NCI-H82 treated with DMSO at 0.1 percent for 48 hours (cell line): ENCODE data around the gene DNAI4.
A peak's percentile ranks its signal among the peaks of the same experiment; 100 is the strongest.
"Not testable (repeated sequence)": the region's sequence is repeated elsewhere in the genome, so short reads cannot be mapped to it uniquely, and the experiment has no call there.

Experiments used
- DNase-seq: peaks from one replicate; lab custom pipeline; 2025; ENCODE audit not compliant: unreplicated experiment; lab: John Stamatoyannopoulos, UW

The DNAI4 gene

DNA sequence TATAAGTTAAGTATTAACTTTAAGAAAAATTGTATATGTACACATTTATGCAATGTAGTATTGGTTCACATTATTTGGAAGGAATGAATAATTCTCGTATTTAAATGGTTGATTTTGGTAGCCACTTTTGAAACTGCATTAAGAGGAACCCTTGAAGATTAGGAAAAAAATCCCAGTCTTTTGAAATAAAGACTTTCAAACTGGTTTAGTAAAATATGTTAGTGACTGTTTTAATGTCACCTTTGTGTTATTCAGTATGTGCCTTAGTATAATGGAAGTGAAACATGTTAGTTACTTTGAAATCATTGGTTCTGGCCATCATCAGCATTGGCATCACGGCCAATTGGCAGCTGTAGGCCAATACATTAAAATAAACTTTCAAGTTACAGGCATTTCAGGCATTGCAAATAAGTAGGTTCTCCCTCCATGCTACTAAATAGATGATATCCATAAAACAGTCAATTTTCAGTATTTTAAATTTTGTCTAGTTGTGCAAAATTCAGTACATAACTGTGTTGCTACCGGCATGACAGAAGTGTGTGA is 4.6 kb upstream of the DNAI4 start:
- no peak for DNase-seq

DNA sequence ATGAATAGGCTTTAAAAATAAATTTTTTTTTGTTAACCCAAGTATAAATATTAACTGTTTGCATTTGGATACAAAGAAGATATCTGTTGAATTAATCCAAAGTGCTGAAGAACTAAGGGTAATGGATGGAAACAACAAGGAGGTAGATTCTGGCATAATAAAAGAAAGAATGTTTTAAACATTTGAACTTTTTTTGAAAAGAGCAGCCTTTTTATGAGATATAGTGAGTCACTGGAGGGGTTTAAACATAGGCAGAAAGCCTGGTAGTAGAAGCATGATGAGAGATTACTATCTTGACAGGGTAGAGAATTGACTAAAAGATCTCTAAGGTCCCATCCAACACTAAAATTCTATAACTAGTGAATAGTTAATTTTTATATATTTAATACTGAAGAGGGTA is 2.9 kb upstream of the DNAI4 start:
- no peak for DNase-seq

GRCh38 chr1:66925944-66926343 is 1.3 kb upstream of the DNAI4 start:
- peak; percentile 25 for DNase-seq

DNA sequence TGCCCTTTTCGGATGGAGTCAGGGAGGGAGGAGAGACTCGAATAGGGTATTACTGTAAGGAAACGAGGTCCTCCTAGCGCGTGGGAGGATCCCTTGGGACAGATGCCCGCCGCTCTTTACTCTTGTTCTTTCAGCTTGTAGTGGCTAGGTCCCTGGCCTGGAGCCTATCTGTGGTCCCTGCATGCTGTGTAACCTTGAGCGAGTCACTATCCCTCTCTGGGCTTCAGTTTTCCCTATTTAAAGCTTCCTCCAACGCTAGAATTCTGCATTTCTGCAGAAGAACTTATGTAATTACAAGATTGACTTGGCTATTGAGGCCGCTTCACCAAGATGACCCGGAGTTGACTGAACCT is 878 bp upstream of the DNAI4 start:
- no peak for DNase-seq

- DNase-seq = no peak
Observed at GRCh38 chr1:66920543-66920942, 4.1 kb downstream of the DNAI4 start.

- no peak for DNase-seq
Observed at GRCh38 chr1:66919828-66920227, 4.8 kb downstream of the DNAI4 start.

GRCh38 chr1:66919063-66919462 is 5.6 kb downstream of the DNAI4 start:
- DNase-seq = no peak

GRCh38 chr1:66917476-66917875 is 7.2 kb downstream of the DNAI4 start:
- DNase-seq = no peak

DNA sequence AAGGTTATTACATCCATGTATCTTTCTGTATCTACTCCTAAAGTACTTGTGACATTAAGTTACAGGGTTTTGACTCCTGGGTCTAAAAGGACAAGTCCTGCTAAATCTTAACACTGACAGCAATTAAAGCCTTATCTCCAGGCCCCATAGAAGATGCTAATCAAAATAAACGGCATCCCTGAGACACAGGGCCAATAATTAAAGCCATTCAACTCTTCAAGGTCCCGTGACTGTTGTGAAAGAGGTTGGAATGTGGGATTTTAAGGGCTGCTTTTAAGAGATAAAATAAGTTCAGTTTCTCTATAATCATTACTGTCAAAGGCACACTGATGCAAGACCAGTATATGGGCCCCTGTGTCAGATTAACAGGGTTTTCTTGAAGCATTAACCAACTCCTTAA is 8.3 kb downstream of the DNAI4 start:
- no peak for DNase-seq

- DNase-seq = not testable (repeated sequence)
Observed at GRCh38 chr1:66915203-66915602, 9.5 kb downstream of the DNAI4 start.

GRCh38 chr1:66893712-66894111 is 30.9 kb downstream of the DNAI4 start:
- no peak for DNase-seq

GRCh38 chr1:66890621-66891020 is 34.0 kb downstream of the DNAI4 start:
- DNase-seq = no peak

GRCh38 chr1:66889030-66889429 is 35.6 kb downstream of the DNAI4 start:
- DNase-seq = no peak

DNA sequence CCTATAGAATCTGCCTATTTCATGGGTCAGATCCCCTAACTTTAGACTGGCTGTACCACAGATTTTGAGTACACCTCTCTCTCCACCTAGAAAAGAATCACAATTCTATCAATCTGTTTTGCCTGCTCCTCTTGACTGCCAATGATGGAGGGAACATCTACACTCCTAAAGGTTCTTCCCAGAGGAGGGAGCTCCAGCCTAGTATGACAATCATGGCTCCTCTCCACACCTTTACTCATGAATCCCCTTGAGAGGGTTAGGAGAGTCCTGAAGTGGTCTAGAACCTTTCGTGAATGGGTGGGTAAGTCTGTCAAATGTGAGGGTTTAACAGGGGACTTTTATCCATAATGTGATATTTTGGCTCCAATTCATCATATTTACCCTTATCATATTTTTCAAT is 48.0 kb downstream of the DNAI4 start:
- no peak for DNase-seq

DNA sequence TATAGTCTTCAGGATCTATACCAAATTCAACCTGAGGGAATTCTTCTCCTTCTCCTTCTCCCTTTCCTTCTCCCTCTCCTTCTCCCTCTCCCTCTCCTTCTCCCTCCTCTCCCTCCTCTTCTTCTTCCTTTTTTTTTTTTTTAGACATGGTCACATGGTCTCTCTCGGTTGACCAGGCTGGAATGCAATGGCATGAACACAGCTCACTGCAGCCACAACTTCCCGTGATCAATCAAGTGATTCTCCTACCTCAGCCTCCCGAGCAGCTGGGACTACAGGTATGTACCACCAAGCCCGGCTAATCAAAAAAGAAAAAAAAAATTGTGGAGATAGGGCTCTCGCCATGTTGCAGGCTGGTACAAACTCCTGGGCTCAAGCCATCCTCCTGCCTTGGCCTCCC is 51.5 kb downstream of the DNAI4 start:
- no peak for DNase-seq

- DNase-seq = not testable (repeated sequence)
Observed at GRCh38 chr1:66872024-66872423, 52.6 kb downstream of the DNAI4 start.

DNA sequence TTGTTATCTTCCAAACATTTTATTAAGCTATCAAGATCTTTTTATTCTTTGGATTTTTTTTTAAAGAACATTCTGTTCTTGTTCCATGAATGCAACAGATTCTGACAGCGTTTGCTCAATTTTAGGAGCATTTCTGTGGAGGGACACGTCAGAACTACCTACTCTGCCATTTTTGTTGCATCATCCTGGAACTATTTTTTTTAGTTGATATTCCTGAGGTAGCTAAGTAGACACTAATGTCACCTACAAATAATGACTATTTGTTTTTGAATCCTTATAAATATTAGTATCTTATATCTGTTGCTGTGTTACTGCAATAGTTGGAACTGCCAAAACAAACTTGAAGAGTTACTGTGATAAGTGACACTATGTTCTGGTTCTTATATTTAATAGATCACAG is 57.2 kb downstream of the DNAI4 start:
- DNase-seq = no peak

GRCh38 chr1:66860529-66860928 is 64.1 kb downstream of the DNAI4 start:
- DNase-seq = no peak

GRCh38 chr1:66853379-66853778 is 71.3 kb downstream of the DNAI4 start:
- DNase-seq = no peak

DNA sequence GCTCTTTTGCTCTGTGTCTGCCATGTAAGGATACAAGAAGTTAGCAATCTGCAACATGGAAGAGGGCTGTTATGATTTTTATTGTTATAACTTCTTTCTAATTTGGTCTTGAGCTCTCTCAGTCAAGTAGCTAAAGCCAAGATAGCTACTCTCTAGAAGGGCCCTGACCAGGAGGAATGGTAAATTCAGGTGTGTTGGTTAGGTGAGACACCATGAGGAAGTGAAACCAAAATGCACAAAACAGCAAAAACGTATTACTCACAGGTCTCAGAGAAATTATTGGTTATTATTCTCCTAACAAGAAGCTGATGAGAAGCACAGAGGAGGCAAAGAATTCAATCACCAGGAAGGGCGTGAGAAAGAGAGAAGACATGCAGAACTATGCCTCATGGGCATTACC is 71.8 kb downstream of the DNAI4 start:
- DNase-seq = no peak

- no peak for DNase-seq
Observed at GRCh38 chr1:66850989-66851388, 73.7 kb downstream of the DNAI4 start.

DNA sequence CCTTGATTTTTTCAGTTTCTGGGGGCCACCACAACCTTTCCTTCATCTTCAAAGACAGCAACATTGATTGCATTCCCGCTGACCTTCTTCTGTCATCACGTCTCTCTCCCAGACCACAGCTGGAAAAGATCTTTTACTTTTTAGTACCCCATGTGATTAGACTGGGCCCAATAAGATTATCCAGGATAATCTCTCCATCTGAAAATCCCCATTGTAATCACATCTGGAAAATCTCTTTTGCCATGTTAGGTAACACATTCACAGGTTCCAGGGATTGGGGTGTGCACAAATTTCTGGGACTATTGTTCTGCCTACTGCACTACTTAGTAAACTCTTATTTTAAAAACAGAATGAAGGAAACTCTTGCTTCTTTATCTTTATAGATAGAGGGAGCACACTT is 76.5 kb downstream of the DNAI4 start:
- peak; percentile 59 for DNase-seq

- DNase-seq = no peak
Observed at GRCh38 chr1:66840929-66841328, 83.7 kb downstream of the DNAI4 start.

DNA sequence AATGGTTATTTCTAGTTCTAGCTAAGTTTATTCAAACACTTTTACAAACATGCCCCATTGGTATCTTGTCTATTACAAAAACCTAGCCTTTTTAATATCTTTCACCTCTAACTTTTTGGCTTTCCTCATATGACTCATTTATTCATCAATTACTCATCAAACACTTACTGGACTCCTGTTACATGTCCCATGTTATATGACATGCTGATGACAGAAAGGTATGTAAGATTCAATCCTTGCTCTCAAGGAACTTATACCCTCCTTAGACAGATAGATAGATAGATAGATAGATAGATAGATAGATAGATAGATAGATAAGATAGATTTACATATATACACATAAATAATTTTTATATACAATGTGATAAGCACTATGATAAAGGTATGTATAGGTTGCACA is 89.7 kb downstream of the DNAI4 start:
- no peak for DNase-seq
